Muscle of back (tissue), 13 donors: ENCODE data around the gene MCHR2. TPM values are rescaled to one million over a fixed set of nuclear protein-coding genes. Genes with fewer than 3 reads are reported as not detected.
"Not testable (repeated sequence)": the region's sequence is repeated elsewhere in the genome, so short reads cannot be mapped to it uniquely, and the experiment has no call there.

Source experiments
- DNase-seq, 3 donors: peaks; one replicate each; pipeline versions ENCODE4 v3.0.0 to v3.0.0-alpha.2; 2013
- long read RNA-seq, 9 donors: transcript quantifications; one replicate each; lab custom pipeline, GENCODE V29; 2026
- polyA plus RNA-seq, 10 donors: library from polyadenylated mRNA; unstranded; fragments of 120-200 nt; gene quantifications; one replicate each; pipeline ENCODE4 v1.2.1, GENCODE V29; 2013; ENCODE audit not compliant: insufficient read length in 10 of 10

MCHR2 gene, protein sequence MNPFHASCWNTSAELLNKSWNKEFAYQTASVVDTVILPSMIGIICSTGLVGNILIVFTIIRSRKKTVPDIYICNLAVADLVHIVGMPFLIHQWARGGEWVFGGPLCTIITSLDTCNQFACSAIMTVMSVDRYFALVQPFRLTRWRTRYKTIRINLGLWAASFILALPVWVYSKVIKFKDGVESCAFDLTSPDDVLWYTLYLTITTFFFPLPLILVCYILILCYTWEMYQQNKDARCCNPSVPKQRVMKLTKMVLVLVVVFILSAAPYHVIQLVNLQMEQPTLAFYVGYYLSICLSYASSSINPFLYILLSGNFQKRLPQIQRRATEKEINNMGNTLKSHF
- under 1 TPM in 1 of 10 donors, not detected in 9; 0.05 TPM for polyA plus RNA-seq
- long read RNA-seq, donor 1, result 0 reads
- long read RNA-seq, donor 2, result 0 reads
- long read RNA-seq, donor 3, result 0 reads
- long read RNA-seq, donor 4, result 0 reads
- long read RNA-seq, donor 5, result 0 reads
- long read RNA-seq, donor 6, result 0 reads
- long read RNA-seq, donor 7, result 0 reads
- long read RNA-seq, donor 8, result 0 reads
- long read RNA-seq, donor 9, result 0 reads

- DNase-seq, result peak in 1 of 3 donors; percentile 2
Measured at GRCh38 chr6:99993533-99994251, at the start of gene MCHR2. Gene MCHR2 (minus strand): TSS chr6:99994223. CDS start chr6:99956147, 38,076 bp downstream.

GRCh38 chr6:100038546-100038945 is 44.5 kb upstream of the MCHR2 start:
- DNase-seq, result not testable (repeated sequence)

DNA sequence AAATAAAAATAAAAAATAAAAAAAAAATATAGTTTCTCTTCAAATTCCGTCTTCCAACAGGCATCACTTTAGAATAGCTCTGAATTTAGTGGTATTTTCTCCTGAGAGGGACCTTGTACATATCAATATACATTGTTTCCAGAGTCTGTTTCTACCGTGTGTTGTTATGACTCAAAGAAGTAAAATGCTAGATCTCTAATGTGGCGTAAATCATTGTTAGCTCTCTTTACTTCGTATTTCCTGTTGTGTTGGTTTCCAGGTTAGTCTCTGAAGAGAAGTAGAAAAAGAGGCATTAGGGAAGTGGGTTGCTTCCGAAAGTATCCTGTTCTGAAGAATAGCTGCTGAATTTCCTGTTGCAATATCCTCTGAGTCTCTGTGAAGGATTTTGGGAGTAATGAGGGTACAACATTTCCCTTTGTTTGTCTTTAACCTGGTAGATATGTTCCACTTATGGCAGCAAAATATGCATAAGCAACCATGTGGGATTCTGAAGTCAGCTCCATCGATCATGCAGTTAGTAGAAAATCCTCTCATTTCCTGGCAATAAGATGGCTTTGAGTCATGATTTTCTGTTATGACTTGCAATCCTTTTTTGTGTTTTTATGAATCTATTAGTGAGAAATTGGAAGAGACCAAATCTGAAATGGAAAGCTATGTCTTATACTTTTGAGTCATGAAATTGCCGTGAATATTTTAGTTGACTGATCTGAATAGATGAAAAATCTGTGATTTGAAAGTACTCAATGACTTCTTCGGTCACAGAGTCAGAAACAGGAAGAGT is 42.0 kb upstream of the MCHR2 start:
- no peak for DNase-seq

DNA sequence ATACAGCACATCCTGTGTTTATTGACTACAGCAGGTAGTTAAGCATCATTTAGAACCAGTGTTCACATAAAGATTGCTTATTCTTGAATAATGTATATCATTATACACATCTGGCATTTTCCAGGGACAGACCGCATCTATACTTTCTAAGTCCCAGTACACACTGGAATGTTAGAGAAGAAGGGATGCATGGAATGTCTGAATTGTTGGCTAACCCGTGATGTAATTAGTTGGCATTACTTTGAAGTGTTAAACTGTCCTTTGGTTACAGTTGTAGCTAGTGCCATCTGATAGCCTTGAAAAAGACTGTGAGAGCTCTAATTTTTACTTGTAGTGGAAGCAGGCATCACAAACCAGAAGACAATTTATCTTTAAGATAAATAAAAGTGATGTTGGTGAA is 29.8 kb upstream of the MCHR2 start:
- no peak for DNase-seq

DNA sequence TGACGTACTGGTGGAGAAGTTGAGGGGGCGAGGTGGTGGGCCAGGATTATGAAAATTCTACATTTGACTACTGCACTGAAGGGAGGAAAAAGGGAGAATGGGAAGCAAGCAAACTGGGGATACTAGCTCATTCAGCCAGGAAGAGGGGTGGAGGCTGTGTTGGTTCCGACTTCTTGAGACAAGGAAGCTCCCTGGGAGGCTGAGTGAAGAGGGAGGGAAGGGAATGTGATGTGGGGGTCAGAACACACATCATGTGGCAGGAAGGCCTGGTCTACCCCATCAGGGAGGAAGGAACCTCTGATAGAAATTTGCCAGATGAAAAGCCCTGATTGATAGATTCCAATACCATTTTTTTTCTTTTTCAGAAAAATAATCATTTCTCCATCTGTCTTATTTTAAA is 28.8 kb upstream of the MCHR2 start:
- DNase-seq, result no peak

- no peak for DNase-seq
Measured at GRCh38 chr6:100008857-100009256, 14.8 kb upstream of the MCHR2 start.

DNA sequence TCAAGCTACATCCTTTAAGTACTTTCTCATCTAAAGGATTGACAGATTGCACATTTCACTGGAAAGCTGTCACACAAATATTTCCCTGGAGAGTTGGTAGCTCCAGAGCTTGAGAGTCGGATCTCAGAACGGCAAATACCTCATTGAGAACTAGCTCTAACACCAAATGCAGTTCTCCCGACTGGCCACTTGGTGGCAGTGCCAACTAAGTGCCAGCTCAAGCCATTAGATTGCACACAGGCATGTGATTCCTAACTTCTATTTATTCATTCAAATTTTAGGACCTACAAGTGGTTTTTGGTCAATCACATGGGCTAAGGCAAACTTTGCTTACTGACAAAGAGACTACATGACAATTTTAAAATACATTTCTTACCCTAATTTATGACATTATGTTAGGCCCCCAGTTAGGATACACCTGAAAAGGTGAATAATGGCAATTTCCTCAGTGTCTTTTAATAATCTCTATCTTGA is 7.9 kb upstream of the MCHR2 start:
- DNase-seq, result peak; percentile 14 to 46 (median 24)

- no peak for DNase-seq
Measured at GRCh38 chr6:99997141-99997540, 3.1 kb upstream of the MCHR2 start.

GRCh38 chr6:99995916-99996315 is 1.9 kb upstream of the MCHR2 start:
- no peak for DNase-seq

DNA sequence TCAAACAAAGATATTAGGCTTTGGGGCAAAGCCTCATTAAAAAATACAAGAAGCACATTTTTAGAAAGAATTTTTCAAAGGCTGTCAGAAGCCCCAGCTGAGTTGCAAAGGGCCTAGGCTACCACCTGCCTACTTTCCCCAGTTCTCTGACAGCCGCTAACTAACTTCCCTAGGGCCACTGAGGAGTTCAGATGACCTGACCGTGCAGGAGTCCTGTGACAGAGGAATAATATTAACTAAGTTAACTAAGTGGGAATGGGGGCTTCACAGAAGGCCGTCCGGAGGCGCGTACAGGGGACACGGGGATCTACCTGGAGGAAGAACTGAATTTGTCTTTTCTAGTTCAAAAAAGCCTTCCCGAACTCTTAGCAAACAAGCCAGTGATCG is 884 bp downstream of the MCHR2 start:
- DNase-seq, result no peak

GRCh38 chr6:99991955-99992354 is 2.1 kb downstream of the MCHR2 start:
- no peak for DNase-seq

GRCh38 chr6:99980741-99981140 is 13.3 kb downstream of the MCHR2 start:
- no peak for DNase-seq

DNA sequence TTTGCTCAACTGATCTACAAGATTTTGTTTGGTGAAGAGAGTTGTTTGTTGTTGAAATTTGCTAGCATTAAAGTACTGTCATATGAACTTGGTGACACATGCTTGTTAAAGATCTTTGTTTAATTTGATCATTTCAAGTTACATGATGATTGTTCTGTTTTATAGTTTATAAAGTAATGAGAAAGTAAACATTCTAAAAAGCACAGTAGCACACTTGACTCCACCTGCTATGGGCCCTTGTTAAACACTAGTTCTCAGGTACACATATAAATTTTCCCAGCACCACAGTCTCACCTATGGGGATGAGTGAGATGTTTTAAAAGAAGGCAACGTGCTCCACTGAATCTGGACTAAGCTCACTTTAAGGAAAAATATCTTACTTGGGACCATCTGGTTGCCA is 14.1 kb downstream of the MCHR2 start:
- DNase-seq, result no peak

DNA sequence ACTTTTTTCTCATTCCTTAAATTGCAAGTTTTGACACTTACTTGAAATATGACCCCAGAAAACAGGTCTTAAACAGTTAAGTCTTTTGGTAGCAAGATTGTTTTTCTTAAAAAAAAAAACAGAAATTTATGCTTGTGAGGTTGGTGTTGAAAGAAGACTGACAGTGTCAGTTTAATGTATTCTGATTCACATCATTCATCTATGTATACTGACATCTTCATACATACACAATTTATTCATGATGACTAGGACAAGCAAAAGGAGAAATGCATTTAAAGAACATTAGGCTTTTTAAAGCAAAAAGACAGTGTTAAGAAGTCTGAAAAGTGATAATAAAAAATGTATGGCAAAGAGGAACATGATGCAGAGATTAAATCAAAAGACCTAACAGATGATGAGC is 27.0 kb downstream of the MCHR2 start:
- DNase-seq, result no peak

DNA sequence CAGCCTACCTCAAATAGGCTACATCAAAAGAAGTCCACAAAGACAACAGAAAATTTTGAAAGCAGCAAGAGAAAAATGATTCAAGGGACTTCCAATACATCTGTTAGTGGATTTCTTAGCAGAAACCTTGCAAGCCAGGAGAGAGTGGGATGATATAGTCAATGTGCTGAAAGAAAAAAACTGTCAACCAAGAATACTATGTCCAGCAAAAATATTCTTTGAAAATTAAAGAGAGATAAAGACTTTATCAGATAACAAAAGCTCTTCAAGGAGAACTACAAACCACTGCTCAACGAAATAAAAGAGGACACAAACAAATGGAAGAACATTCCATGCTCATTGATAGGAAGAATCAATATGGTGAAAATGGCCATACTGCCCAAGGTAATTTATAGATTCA is 34.0 kb downstream of the MCHR2 start:
- DNase-seq, result no peak

DNA sequence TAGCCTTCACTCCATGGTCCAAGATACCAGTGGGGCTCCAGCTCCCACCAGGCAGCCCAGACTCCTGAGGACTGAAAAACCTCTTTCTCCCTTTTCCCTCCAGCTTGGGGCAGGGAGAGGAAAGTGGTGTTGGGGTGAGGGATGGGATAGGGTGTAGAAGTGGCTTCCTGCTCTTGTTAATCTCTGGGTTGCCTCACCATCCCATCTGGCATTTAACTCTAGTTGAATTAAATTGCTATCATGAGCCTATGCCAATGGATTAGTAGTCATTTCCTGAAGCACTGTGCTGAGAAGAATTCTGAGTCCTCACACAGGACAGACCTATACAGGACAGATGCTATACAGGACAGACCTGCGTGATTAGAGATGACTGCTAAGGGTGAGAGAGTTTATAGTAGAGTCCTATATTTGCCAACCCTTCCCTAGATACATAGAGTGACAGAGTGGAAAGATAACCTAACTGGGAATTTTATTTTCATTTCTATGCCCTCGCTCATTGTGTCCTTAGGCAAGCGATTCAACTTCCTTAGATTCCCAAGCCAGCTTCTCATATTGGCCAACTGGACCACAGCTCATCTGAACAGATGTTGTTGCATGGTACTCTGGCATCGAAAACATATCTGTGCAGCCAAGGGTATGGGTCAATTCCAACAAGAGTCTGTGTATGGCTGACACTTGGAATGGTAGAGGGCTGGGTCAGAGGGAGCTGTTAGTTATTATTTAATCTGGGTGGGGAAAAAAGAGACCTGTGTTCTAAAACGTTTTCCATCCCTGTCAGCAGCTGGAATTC is 42.8 kb downstream of the MCHR2 start:
- no peak for DNase-seq

DNA sequence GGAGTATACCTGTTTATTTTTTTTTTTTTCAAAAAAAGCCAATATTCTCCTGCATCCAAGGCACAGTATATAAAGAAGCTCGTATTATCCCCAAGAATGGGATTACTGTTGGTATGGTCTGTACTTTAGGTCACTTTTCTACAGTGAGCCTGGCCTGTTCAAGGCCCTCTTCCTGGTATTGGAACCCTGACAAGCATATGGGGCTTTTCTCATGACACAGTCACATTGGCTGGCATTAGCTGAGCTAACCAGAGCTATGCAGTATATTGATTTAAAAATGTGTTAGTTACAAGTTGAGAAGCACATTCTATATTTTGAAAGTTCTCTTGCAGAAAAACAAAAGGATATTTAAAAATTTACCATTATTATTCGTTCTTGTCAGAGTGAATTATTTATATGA is 48.0 kb downstream of the MCHR2 start:
- DNase-seq, result no peak

GRCh38 chr6:99943846-99944245 is 50.2 kb downstream of the MCHR2 start:
- DNase-seq, result no peak

DNA sequence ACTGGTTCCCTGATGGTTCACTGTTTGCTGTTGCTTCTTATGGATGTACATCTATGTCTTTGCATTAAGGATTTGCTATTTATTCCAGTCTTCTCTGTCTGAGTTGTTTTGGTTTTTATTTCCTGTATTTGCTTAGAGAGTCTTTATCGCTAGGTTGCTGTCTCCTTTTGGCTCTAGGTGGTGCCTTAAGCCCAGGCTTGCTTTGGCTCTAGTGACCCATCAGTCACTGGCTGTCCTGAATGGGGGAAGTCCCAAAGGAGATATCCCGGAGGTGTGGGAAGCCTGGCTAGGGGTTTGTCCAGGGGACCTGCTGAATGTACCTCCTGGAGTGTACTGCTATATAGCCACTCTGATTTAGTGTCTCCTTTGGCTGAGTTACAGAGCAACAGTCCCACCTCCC is 53.4 kb downstream of the MCHR2 start:
- no peak for DNase-seq

DNA sequence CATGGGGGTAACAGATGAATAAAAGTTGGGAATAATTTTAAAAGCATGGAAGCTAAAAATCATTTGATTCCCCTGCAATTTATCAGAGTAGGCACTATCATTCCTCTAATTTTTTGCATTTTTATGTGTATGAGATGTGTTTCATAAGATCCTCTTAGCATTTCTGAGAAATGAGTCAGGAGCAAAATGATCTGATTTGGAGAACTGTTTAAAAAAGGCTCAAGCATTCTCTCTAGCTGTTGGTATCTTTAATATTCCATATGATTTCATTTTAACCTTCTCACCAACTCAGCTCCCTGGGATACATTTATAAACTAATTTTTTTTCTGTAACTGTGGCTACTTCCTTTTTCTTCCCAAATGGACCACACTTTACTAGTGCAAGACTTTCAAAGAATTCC is 60.9 kb downstream of the MCHR2 start:
- DNase-seq, result peak in 1 of 3 donors; percentile 77

GRCh38 chr6:99912657-99913056 is 81.4 kb downstream of the MCHR2 start:
- DNase-seq, result peak in 1 of 3 donors; percentile 2
